Activated CD8-positive, alpha-beta memory T cell treated with anti-CD3 and anti-CD28 coated beads for 48 hours (primary cell): ENCODE measurements around the gene RABEPK.
"Not testable (repeated sequence)": the region's sequence is repeated elsewhere in the genome, so short reads cannot be mapped to it uniquely, and the experiment has no call there.

Experiments used
- DNase-seq, 3 experiments: peaks; one replicate each; pipeline ENCODE4 v3.0.0-alpha.2; 2020; ENCODE audit warnings: low read depth in 2 of 3, low spot score in 2 of 3

Gene RABEPK

GRCh38 chr9:125243792-125244260, 43.5 kb downstream of the RABEPK start:
- DNase-seq, result no peak

DNA sequence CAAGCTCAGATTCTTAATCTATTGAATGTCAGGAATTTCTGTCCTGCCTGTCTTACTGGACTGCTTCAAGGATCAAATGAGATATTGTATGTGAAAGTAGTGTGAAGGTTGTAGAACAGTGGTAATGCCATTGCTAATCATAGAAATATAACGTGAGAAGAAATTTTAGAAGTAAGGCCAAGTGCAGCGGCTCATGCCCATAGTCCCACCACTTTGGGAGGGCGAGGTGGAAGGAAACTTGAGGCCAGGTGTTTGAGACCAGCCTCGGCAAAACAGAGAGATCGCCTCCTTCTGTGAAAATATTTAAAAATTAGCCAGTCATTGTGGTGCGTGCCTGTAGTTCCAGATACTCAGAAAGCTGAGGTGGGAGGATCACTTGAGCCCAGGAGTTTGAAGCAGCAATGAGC, 45.9 kb downstream of the RABEPK start:
- DNase-seq, result no peak

GRCh38 chr9:125254231-125254630, 53.9 kb downstream of the RABEPK start:
- no peak for DNase-seq

- DNase-seq, result no peak
These were observed 55.5 kb downstream of the RABEPK start for GRCh38 chr9:125255781-125256391.

- DNase-seq, result no peak
These were observed 57.9 kb downstream of the RABEPK start for GRCh38 chr9:125258160-125258785.

DNA sequence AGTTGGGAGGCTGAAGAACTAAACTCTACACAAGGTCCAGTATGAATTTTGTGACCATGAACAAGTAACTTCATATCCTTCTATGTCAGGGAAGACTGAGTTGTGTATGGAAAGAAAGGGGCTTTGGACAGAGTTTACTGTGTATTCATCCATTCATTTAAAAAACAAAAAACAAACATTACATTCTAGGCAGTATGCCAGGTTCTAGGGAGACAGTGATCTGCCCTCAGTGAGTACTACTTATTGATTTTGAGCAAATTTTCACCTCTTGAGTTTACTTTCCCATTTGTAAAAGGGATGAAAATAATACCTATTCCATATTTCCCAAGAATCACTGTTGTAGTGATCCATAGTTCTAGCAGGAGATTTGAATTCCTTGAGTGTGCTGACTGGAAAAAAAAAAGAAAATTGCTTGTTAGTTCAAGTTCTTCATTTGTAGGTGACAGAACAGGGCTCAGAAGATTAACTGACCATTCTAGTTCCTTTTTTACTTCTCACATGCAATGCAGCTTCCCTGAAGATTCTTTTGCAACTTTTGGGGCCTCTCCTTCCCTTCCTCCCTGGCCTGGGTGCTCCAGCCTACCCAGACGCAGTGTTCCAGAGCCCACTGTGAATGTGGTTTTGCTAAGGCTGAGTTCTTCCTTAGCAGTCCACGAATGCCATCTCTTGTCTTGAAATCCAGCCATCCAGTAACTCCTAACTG, 58.6 kb downstream of the RABEPK start:
- DNase-seq, result no peak

GRCh38 chr9:125260561-125260960, 60.2 kb downstream of the RABEPK start:
- no peak for DNase-seq

DNA sequence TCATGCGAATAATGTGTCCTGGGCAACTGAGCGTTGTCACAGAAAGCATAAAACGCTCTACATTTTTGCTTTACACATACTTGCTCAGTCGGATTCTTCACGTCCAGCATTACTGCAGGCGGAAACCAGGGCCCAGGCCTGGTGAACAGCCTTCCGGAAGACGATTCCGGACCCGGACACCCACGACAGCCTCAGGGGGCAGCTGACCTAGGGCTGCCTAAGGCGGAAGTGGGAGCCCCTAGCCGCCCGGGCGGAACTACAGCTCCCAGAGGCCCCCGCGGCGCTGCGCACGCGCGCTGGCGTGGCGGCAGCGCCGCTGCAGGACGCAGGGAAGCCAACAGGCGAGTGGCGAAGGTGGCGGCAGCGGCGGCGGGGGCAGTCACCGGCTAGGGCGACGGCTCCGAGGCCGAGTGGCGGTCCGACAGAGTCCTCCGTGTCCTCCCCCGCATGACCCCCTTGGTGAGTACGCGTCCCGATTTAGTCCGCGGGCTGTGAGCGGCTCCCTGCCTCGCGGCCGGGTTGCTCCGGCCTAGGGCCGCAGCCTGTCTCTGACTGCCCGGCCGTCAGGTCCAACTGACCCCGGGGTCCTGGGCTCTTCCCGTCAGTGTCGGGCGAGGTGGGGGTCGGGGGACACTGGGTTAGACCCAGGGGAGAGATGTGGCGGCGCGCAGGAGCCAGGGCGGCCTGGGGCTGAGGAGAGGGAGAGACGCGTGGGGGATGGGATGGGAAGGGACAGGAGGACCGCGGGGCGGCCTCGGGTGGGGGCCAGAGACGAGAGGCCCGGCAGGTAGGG, 61.4 kb downstream of the RABEPK start, which contains the start of gene GAPVD1:
TSS of gene GAPVD1 (plus strand) at position 326 of the 793 bp plus-strand sequence. CDS start 37,096 bp downstream, outside the sequence.
- peak; percentile 65 to 85 (median 79) for DNase-seq

GRCh38 chr9:125262294-125262991, 62.1 kb downstream of the RABEPK start:
- no peak for DNase-seq

GRCh38 chr9:125264068-125264467, 63.7 kb downstream of the RABEPK start:
- DNase-seq, result not testable (repeated sequence)

DNA sequence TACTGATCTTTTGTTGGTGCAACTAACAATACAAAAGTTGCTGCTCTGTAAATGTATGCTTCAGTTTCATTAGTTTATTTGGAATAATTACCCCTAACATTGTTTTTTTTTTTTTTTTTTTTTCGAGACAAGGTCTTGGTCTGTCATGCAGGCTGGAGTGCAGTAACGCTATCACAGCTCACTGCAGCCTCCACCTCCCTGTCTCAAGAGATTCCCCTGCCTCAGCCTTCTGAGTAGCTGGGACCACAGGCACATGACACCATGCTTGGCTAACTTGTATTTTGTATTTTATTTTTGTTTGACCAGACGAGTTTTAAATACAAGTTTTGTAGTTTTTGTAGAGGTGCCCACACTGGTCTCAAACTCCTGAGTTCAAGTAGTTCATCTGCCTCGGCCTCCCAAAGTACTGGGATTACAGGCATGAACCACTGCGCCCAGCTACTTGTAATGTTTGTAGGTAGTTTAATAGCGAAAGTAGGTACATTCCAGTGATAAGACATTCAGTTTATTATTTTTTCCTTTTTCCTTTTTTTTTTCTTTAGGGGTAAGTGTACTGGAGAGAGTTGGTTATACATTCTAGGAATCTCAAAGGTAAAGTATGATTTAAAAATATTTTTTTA, 68.2 kb downstream of the RABEPK start:
- DNase-seq, result no peak

DNA sequence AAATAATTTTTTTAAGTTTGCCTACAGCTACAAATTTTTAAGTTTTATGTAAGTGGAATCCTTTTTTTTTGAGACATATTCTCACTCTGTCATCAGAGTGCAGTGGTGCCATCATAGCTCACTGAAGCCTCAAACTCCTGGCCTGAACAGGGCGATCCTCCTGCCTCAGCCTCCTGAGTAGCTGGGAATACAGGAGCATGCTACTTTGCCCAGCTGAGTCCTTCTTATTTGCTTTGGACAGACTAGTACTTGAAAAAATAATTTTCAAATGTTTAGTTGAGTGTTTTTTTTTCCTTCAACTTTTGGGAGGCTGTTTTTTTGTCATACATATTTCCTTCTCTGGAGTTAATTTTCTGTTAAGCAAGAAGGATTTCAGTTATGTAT, 68.7 kb downstream of the RABEPK start:
- DNase-seq, result no peak

- DNase-seq, result no peak
These were observed 70.7 kb downstream of the RABEPK start for GRCh38 chr9:125271081-125271480.

- DNase-seq, result no peak
These were observed 72.4 kb downstream of the RABEPK start for GRCh38 chr9:125272697-125273096.

DNA sequence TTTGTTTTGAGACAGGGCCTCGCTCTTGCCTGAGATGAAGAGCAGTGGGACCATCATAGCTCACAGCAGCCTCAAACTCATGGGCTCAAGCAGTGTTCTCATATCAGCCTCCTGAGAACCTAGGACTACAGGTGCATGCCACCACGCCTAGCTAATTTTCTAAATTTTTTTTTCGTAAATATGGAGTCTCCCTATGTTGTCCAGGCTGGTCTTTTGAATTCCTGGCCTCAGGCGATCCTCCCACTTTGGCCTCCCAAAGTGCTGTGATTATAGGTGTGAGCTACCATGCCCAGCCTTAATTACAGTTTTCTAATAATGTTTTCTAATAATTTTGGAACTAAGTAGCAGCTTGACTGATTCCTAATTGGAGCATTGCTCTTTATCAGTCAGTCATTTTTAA, 76.4 kb downstream of the RABEPK start:
- no peak for DNase-seq

GRCh38 chr9:125277411-125277810, 77.1 kb downstream of the RABEPK start:
- DNase-seq, result no peak

- no peak for DNase-seq
These were observed 80.6 kb downstream of the RABEPK start for GRCh38 chr9:125280945-125281344.
